HepG2 (cell line): ENCODE data around the gene FAM171A2.

ENCODE experiments used
- FOXP4 ChIP-seq: sonication (generic); formaldehyde crosslinking; IDR thresholded peaks from 2 replicates; pipeline ENCODE4 v1.4.0; 2020; ENCODE audit warnings: missing genetic modification reagents
- KLF13 ChIP-seq: sonication (generic); formaldehyde crosslinking; IDR thresholded peaks from 2 replicates; pipeline ENCODE4 v1.4.0; 2020; ENCODE audit warnings: mild to moderate bottlenecking, missing genetic modification reagents
- MIER3 ChIP-seq: IDR thresholded peaks from 2 replicates; pipeline ENCODE4 v1.6.1; 2016; ENCODE audit warnings: missing compliant biosample characterization, borderline replicate concordance
- POLR2AphosphoS5 ChIP-seq: IDR thresholded peaks from 2 replicates; pipeline ENCODE4 v1.6.1; 2012; ENCODE audit warnings: low read depth, low read length
- RFX1 ChIP-seq: fragments of 450-650 bp; IDR thresholded peaks from 2 replicates; pipeline ENCODE4 v1.6.1; 2017
- TAF1 ChIP-seq: sonication (generic); formaldehyde crosslinking; IDR thresholded peaks from 2 replicates; pipeline ENCODE4 v1.4.0; 2020; ENCODE audit warnings: missing genetic modification reagents
- ZNF775 ChIP-seq: sonication (generic); formaldehyde crosslinking; IDR thresholded peaks from 2 replicates; pipeline ENCODE4 v1.4.0; 2020; ENCODE audit warnings: missing genetic modification reagents, mild to moderate bottlenecking, moderate library complexity, borderline replicate concordance
- TF ChIP-seq, protein P1 (sequence below): sonication (generic); formaldehyde crosslinking; IDR thresholded peaks from 2 replicates; pipeline ENCODE4 v1.5.0; 2020; ENCODE audit warnings: mild to moderate bottlenecking, missing genetic modification reagents, moderate library complexity

DNA sequence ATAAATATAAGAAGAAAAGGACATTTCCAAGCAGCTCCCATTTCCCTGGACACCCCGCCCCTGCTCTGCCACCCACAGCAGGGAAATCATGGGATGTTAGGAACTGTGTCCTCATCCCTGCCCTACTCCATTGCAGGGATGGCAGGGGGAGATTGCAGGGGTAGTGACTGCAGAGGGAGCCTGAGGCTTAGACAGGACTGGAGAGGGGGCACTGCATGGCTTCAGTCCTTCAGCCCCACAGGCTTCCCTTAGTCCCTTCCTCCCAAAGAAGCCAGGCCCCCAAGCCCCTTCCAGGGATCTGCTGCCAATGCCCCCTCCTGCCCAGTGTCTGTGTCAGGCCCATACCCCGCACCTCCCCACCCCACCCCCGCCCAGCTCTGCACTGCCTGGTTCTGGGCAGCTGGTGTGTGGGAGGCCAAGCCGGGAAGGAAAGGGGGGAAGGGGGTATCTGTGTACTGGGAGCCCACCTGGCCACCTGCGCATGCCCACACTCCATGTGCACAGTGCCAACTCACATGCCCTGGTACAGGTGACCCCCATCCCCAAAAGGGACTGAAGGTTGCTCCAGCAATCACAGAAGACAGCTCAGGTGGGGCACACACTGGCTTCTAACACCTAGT lies 52.0 kb downstream of the FAM171A2 start:
- no peak for TF ChIP-seq TAF1 (CRISPR knock-in tag)
- no peak for TF ChIP-seq FOXP4
- TF ChIP-seq, protein P1, sequence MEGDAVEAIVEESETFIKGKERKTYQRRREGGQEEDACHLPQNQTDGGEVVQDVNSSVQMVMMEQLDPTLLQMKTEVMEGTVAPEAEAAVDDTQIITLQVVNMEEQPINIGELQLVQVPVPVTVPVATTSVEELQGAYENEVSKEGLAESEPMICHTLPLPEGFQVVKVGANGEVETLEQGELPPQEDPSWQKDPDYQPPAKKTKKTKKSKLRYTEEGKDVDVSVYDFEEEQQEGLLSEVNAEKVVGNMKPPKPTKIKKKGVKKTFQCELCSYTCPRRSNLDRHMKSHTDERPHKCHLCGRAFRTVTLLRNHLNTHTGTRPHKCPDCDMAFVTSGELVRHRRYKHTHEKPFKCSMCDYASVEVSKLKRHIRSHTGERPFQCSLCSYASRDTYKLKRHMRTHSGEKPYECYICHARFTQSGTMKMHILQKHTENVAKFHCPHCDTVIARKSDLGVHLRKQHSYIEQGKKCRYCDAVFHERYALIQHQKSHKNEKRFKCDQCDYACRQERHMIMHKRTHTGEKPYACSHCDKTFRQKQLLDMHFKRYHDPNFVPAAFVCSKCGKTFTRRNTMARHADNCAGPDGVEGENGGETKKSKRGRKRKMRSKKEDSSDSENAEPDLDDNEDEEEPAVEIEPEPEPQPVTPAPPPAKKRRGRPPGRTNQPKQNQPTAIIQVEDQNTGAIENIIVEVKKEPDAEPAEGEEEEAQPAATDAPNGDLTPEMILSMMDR (CRISPR knock-in tag) = no peak
- TF ChIP-seq POLR2AphosphoS5 = no peak
- no peak for TF ChIP-seq ZNF775 (CRISPR knock-in tag)
- no peak for TF ChIP-seq RFX1
- no peak for TF ChIP-seq MIER3 (CRISPR knock-in tag)
- no peak for TF ChIP-seq KLF13 (CRISPR knock-in tag)
